SK-N-SH (cell line): ENCODE data around the gene PUSL1. TPM values are rescaled to one million over a fixed set of nuclear protein-coding genes. Genes with fewer than 3 reads are reported as not detected.

Experiments
- CTCF ChIA-PET: fragments of 300-600, 350-600 bp; formaldehyde crosslinking; extraction: SDS; loops from one replicate; lab custom pipeline; 2021; lab: Yijun Ruan, JAX
- POLR2A ChIA-PET: fragments of 350-600 bp; sonication (Branson Sonifier 250); formaldehyde crosslinking; extraction: SDS; loops from one replicate; lab custom pipeline; 2020; ENCODE audit warnings: antibody characterized with exemption, inconsistent platforms; lab: Yijun Ruan, JAX
- DNase-seq: peaks from one replicate; pipeline ENCODE4 v3.0.0; 2012
- H2AFZ ChIP-seq: fragments of 200-600 bp; sonication (generic); 2 replicates; pipeline ENCODE4 v1.8.1; 2016; ENCODE audit warnings: antibody characterized with exemption, mild to moderate bottlenecking, low read depth
- H3F3A ChIP-seq: fragments of 200-600 bp; sonication (generic); replicated peaks from 2 replicates; pipeline ENCODE3; 2016; ENCODE audit warnings: antibody characterized with exemption, mild to moderate bottlenecking; ENCODE audit not compliant: insufficient read depth
- H3K27ac ChIP-seq, 2 experiments: fragments of 200-500 bp in 1 of 2; fragments of 200-600 bp in 1 of 2; sonication (Bioruptor generic) in 1 of 2; sonication (generic), shearing (Covaris generic) in 1 of 2; 2 replicates each; pipeline versions ENCODE4 v1.5.1 to v1.6.1; 2014 to 2016; ENCODE audit warnings: low read depth in 2 of 2, inconsistent platforms in 1 of 2, low read length in 1 of 2, mild to moderate bottlenecking in 1 of 2, mixed read lengths in 1 of 2
- H3K27me3 ChIP-seq: fragments of 200-600 bp; sonication (generic), shearing (Covaris generic); 2 replicates; pipeline ENCODE4 v1.6.1; 2016; ENCODE audit warnings: mixed run types; ENCODE audit not compliant: insufficient read depth
- H3K36me3 ChIP-seq, 2 experiments: fragments of 200-500 bp in 1 of 2; fragments of 200-600 bp in 1 of 2; sonication (Bioruptor generic) in 1 of 2; sonication (generic) in 1 of 2; replicated peaks in 1 of 2; 2 replicates each; pipeline versions ENCODE3 to v1.5.1; 2014 to 2016; ENCODE audit warnings: low read length in 1 of 2, mild to moderate bottlenecking in 1 of 2; ENCODE audit not compliant: insufficient read depth in 2 of 2, control insufficient read depth in 1 of 2
- H3K4me1 ChIP-seq, 2 experiments: fragments of 200-500 bp in 1 of 2; fragments of 200-600 bp in 1 of 2; sonication (Bioruptor generic) in 1 of 2; sonication (generic), shearing (Covaris generic) in 1 of 2; 2 replicates each; pipeline versions ENCODE4 v1.5.1 to v1.6.1; 2014 to 2016; ENCODE audit warnings: low read depth in 1 of 2, low read length in 1 of 2, mixed run types in 1 of 2; ENCODE audit not compliant: insufficient read depth in 2 of 2, control insufficient read depth in 1 of 2
- H3K4me2 ChIP-seq: fragments of 200-600 bp; sonication (generic), shearing (Covaris generic); 2 replicates; pipeline ENCODE4 v1.6.1; 2017; ENCODE audit warnings: mixed run types
- H3K4me3 ChIP-seq, 2 experiments: fragments of 200-500 bp in 1 of 2; fragments of 200-600 bp in 1 of 2; sonication (Bioruptor generic) in 1 of 2; sonication (generic), shearing (Covaris generic) in 1 of 2; 2 replicates each; pipeline versions ENCODE4 v1.5.1 to v1.8.1; 2014 to 2016; ENCODE audit warnings: low read depth in 2 of 2, inconsistent platforms in 1 of 2, low read length in 1 of 2, mild to moderate bottlenecking in 1 of 2, mixed read lengths in 1 of 2, moderate library complexity in 1 of 2
- H3K79me2 ChIP-seq: fragments of 200-600 bp; sonication (generic); 2 replicates; pipeline ENCODE4 v1.8.1; 2017; ENCODE audit warnings: mild to moderate bottlenecking; ENCODE audit not compliant: insufficient read depth
- H3K9ac ChIP-seq: fragments of 200-600 bp; sonication (generic); 2 replicates; pipeline ENCODE4 v1.6.1; 2017; ENCODE audit warnings: mixed run types
- H3K9me2 ChIP-seq: fragments of 200-600 bp; sonication (generic); 2 replicates; pipeline ENCODE4 v1.6.1; 2017; ENCODE audit warnings: mixed run types
- H3K9me3 ChIP-seq: fragments of 200-600 bp; sonication (generic); 2 replicates; pipeline ENCODE4 v1.6.1; 2017; ENCODE audit warnings: mixed run types, mild to moderate bottlenecking, moderate library complexity
- H4K20me1 ChIP-seq: fragments of 200-600 bp; sonication (generic); 2 replicates; pipeline ENCODE4 v1.6.1; 2017; ENCODE audit warnings: mild to moderate bottlenecking, mixed run types; ENCODE audit not compliant: insufficient read depth
- CHD2 ChIP-seq: fragments of 150-350 bp; IDR thresholded peaks from 2 replicates; pipeline ENCODE4 v1.6.1; 2018; ENCODE audit warnings: low read length; ENCODE audit not compliant: partially characterized antibody
- ELF1 ChIP-seq: IDR thresholded peaks from 2 replicates; pipeline ENCODE4 v1.4.0; 2012
- FOXM1 ChIP-seq: IDR thresholded peaks from 2 replicates; pipeline ENCODE4 v1.4.0; 2012; ENCODE audit warnings: low read depth, mild to moderate bottlenecking
- MEF2A ChIP-seq: IDR thresholded peaks from 2 replicates; pipeline ENCODE4 v1.4.0; 2012; ENCODE audit warnings: low read depth, borderline replicate concordance
- NFIC ChIP-seq: IDR thresholded peaks from 2 replicates; pipeline ENCODE4 v1.4.0; 2012; ENCODE audit warnings: borderline replicate concordance
- NRF1 ChIP-seq: IDR thresholded peaks from 2 replicates; pipeline ENCODE4 v1.6.1; 2012; ENCODE audit warnings: low read depth, mild to moderate bottlenecking, low read length
- RAD21 ChIP-seq: IDR thresholded peaks from 2 replicates; pipeline ENCODE4 v1.6.1; 2012; ENCODE audit warnings: mild to moderate bottlenecking, low read length
- RCOR1 ChIP-seq: fragments of 150-350 bp; IDR thresholded peaks from 2 replicates; pipeline ENCODE4 v1.6.1; 2017; ENCODE audit warnings: antibody characterized with exemption, low read length
- SIN3A ChIP-seq: IDR thresholded peaks from 2 replicates; pipeline ENCODE4 v1.6.1; 2012; ENCODE audit warnings: low read depth, mild to moderate bottlenecking, low read length, moderate library complexity, borderline replicate concordance
- SMC3 ChIP-seq: IDR thresholded peaks from 2 replicates; pipeline ENCODE4 v1.6.1; 2012; ENCODE audit warnings: low read depth, low read length, improper control_type of control experiment
- WGBS: methylation state at CpG from one replicate; pipeline ENCODE4 v1.1.6; 2017; ENCODE audit warnings: low lambda C conversion rate; 5-methylcytosine and 5-hydroxymethylcytosine counted together
- polyA plus RNA-seq, 3 experiments: library from polyadenylated mRNA; depleted of rRNA; stranded (reverse); fragments of >200 nt; gene quantifications; 2 replicates each; pipeline ENCODE4 v1.2.3, GENCODE V29; 2012
- TF ChIP-seq, protein P1 (sequence below): IDR thresholded peaks from 2 replicates; pipeline ENCODE4 v1.6.1; 2012; ENCODE audit warnings: mild to moderate bottlenecking, low read depth, low read length, moderate library complexity
- TF ChIP-seq, protein P2 (sequence below): fragments of 200-600 bp; sonication (generic); IDR thresholded peaks from 2 replicates; pipeline ENCODE4 v1.6.1; 2017; ENCODE audit warnings: antibody characterized with exemption, mild to moderate bottlenecking, moderate library complexity
- TF ChIP-seq, protein P3 (sequence below): fragments of 150-350 bp; IDR thresholded peaks from 2 replicates; pipeline ENCODE4 v1.6.1; 2017; ENCODE audit warnings: antibody characterized with exemption, low read length, low read depth, borderline replicate concordance

Gene PUSL1
- polyA plus RNA-seq, 1 of the 3 experiments (the other 2 are of a cell fraction) = 19.0 TPM

DNA sequence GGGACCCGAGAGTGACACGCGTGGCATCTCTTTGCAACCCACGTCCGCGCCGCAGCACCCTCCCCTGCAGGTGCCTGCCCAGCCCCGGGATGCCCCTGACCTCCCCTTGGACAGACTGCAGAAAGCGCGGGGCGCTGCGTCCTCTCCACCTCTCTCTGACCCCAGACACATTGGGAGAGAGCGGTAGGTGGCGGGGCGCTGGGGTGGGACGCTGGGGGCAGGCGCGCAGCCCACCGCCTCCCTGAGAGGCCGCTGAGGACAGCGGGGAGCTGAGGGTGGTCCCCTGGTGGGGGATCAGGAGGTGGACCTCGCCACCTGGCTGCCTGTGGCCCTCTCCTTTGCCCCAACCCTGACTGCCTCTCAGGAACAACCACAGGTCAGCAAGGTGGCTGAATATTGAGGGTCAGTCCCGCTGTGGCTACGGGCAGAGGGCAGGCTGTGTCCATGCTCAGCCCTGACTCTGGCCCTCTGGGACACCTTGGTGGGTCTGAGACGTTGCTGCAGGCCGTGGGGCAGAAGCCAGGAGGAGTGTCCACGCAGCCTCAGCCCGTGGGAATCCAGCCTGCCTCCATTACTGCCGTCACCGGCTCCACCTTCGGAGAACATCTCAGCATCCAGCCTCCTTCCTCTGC lies 34.0 kb upstream of the PUSL1 start:
- Histone ChIP-seq H4K20me1 (peaks cover 36% of the 10 kb centered on the region), H3F3A (no peaks in the 10 kb centered on the region), H3K4me2 (peak overlapping the region; percentile 85), H3K4me1 (peaks cover 0 to 28% of the 10 kb centered on the region in 2 experiments; a peak in 1 of 4 replicates), H3K36me3 (peaks cover 0 to 4% of the 10 kb centered on the region in 2 experiments), H3K9me3 (no peaks in the 10 kb centered on the region), H3K27ac (peak overlapping the region in 1 of 2 experiments; percentile 68; a peak in 1 of 4 replicates), H3K27me3 (no peaks in the 10 kb centered on the region), H3K9me2 (no peaks in the 10 kb centered on the region), H2AFZ (peak overlapping the region; percentile 72; the same call in 1 of the 2 replicates), H3K79me2 (peaks cover 40% of the 10 kb centered on the region), H3K9ac (peak overlapping the region; percentile 65), H3K4me3 (peak overlapping the region; percentile 65 to 84)
- no peak for TF ChIP-seq NRF1
- TF ChIP-seq, protein P1, sequence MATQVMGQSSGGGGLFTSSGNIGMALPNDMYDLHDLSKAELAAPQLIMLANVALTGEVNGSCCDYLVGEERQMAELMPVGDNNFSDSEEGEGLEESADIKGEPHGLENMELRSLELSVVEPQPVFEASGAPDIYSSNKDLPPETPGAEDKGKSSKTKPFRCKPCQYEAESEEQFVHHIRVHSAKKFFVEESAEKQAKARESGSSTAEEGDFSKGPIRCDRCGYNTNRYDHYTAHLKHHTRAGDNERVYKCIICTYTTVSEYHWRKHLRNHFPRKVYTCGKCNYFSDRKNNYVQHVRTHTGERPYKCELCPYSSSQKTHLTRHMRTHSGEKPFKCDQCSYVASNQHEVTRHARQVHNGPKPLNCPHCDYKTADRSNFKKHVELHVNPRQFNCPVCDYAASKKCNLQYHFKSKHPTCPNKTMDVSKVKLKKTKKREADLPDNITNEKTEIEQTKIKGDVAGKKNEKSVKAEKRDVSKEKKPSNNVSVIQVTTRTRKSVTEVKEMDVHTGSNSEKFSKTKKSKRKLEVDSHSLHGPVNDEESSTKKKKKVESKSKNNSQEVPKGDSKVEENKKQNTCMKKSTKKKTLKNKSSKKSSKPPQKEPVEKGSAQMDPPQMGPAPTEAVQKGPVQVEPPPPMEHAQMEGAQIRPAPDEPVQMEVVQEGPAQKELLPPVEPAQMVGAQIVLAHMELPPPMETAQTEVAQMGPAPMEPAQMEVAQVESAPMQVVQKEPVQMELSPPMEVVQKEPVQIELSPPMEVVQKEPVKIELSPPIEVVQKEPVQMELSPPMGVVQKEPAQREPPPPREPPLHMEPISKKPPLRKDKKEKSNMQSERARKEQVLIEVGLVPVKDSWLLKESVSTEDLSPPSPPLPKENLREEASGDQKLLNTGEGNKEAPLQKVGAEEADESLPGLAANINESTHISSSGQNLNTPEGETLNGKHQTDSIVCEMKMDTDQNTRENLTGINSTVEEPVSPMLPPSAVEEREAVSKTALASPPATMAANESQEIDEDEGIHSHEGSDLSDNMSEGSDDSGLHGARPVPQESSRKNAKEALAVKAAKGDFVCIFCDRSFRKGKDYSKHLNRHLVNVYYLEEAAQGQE = no peak
- TF ChIP-seq, protein P2, sequence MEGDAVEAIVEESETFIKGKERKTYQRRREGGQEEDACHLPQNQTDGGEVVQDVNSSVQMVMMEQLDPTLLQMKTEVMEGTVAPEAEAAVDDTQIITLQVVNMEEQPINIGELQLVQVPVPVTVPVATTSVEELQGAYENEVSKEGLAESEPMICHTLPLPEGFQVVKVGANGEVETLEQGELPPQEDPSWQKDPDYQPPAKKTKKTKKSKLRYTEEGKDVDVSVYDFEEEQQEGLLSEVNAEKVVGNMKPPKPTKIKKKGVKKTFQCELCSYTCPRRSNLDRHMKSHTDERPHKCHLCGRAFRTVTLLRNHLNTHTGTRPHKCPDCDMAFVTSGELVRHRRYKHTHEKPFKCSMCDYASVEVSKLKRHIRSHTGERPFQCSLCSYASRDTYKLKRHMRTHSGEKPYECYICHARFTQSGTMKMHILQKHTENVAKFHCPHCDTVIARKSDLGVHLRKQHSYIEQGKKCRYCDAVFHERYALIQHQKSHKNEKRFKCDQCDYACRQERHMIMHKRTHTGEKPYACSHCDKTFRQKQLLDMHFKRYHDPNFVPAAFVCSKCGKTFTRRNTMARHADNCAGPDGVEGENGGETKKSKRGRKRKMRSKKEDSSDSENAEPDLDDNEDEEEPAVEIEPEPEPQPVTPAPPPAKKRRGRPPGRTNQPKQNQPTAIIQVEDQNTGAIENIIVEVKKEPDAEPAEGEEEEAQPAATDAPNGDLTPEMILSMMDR = no peak
- no peak for TF ChIP-seq SMC3
- no peak for TF ChIP-seq SIN3A
- TF ChIP-seq FOXM1 = no peak
- TF ChIP-seq CHD2 = no peak
- no peak for TF ChIP-seq RCOR1
- TF ChIP-seq NFIC = no peak
- no peak for TF ChIP-seq RAD21
- TF ChIP-seq, protein P3, sequence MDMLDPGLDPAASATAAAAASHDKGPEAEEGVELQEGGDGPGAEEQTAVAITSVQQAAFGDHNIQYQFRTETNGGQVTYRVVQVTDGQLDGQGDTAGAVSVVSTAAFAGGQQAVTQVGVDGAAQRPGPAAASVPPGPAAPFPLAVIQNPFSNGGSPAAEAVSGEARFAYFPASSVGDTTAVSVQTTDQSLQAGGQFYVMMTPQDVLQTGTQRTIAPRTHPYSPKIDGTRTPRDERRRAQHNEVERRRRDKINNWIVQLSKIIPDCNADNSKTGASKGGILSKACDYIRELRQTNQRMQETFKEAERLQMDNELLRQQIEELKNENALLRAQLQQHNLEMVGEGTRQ = no peak
- TF ChIP-seq ELF1 = no peak
- no peak for TF ChIP-seq MEF2A
- WGBS = 100% methylated on average over 1 of the region's 31 CpGs
- DNase-seq = no peak
- ChIA-PET CTCF (interaction anchor here (0.6 to 1.8 kb wide), 6 partner anchors 17 to 153 kb away, joined by 3 to 10 read pairs (median 4); no protein-coding TSS in a partner anchor), POLR2A (interaction anchor here (1.0 to 1.4 kb wide), 4 partner anchors 11 to 43 kb away, joined by 3 to 4 read pairs (median 3); no protein-coding TSS in a partner anchor)
